Activated CD4-positive, alpha-beta T cell treated with anti-CD3 and anti-CD28 coated beads for 36 hours (primary cell): Measurements from ENCODE around the gene WDFY2. TPM values are rescaled to one million over a fixed set of nuclear protein-coding genes. Genes with fewer than 3 reads are reported as not detected.

ENCODE experiments used
- ATAC-seq: fragments of 200-7000 bp; cut with Tn5 transposase; one replicate; pipeline ENCODE4 v1.10.0; 2021; ENCODE audit warnings: mild to moderate bottlenecking, moderate library complexity
- CTCF ChIA-PET: fragments of 350-600 bp; sonication (Branson Sonifier 250); formaldehyde crosslinking; loops from one replicate; lab custom pipeline; 2021; ENCODE audit warnings: antibody characterized with exemption; lab: Charles Lee
- POLR2A ChIA-PET: fragments of 350-600 bp; sonication (Branson Sonifier 250); formaldehyde crosslinking; loops from one replicate; lab custom pipeline; 2021; ENCODE audit warnings: antibody characterized with exemption, inconsistent platforms; lab: Charles Lee
- DNase-seq: peaks from one replicate; pipeline ENCODE4 v3.0.0-alpha.2; 2020
- H3K27ac Mint-ChIP-seq: one replicate; pipeline ENCODE4 v1.8.0; 2021; ENCODE audit warnings: mixed read lengths
- H3K27me3 Mint-ChIP-seq: one replicate; pipeline ENCODE4 v1.8.0; 2021; ENCODE audit warnings: mixed read lengths
- H3K36me3 Mint-ChIP-seq: one replicate; pipeline ENCODE4 v1.8.0; 2021; ENCODE audit warnings: low read depth, mixed read lengths
- H3K4me1 Mint-ChIP-seq: one replicate; pipeline ENCODE4 v1.8.0; 2021; ENCODE audit warnings: mixed read lengths
- H3K4me3 Mint-ChIP-seq: one replicate; pipeline ENCODE4 v1.8.0; 2021; ENCODE audit warnings: mild to moderate bottlenecking, moderate library complexity, mixed read lengths
- H3K9me3 Mint-ChIP-seq: one replicate; pipeline ENCODE4 v1.8.0; 2021; ENCODE audit warnings: low read depth, mixed read lengths
- intact Hi-C, 2 experiments: fragments of 100-400 bp; cut with DNase I in 1 of 2; cut with micrococcal nuclease in 1 of 2; formaldehyde crosslinking; loops; one replicate each; pipeline versions ENCODE4 v1.14.2 to v1.15.1; 2022 to 2024; cut with DNase I, micrococcal nuclease
- total RNA-seq, 2 experiments: library from RNA; stranded (reverse); gene quantifications; one replicate each; pipeline ENCODE4 v1.2.3, GENCODE V29; 2021

The WDFY2 gene
- total RNA-seq, 2 experiments from 2014 or later: 7.4 to 9.5 TPM

DNA sequence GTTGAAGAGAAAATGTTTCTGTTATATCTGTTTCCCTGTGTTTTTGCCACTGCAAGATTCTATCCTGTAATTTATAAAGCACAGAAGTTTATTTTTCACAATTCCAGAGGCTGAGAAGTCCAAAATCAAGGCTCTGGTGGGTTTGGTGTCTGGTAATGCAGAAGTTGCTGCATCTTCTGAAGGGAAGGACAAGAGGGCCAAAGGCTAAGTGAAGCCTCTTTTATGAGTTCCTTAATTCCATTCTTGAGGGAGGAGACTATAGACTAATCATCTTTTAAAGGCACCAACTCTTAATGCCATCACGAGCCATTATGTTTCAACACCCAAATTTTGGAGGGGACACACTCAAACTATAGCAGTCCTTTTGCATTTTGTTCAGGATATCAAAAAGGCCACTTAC is 34.1 kb upstream of the WDFY2 start:
- no peaks in the 10 kb centered on the region for H3K36me3 Mint-ChIP-seq
- H3K27ac Mint-ChIP-seq: no peak overlapping the region
- CTCF ChIA-PET: interaction anchor here (1.2 kb wide), 1 partner anchor 260 kb away, joined by 3 read pairs; no protein-coding TSS in a partner anchor
- ATAC-seq (no peak), DNase-seq (no peak)
- intact Hi-C loops: no loop called here
- H3K4me1 Mint-ChIP-seq: peaks cover 7% of the 10 kb centered on the region
- H3K9me3 Mint-ChIP-seq: no peaks in the 10 kb centered on the region
- POLR2A ChIA-PET: no interaction called here
- H3K4me3 Mint-ChIP-seq: no peak overlapping the region
- no peaks in the 10 kb centered on the region for H3K27me3 Mint-ChIP-seq

- ChIA-PET POLR2A (no interaction called here), CTCF (interaction anchor here (0.6 to 0.8 kb wide), 2 partner anchors 43 to 321 kb away, joined by 4 read pairs; no protein-coding TSS in a partner anchor)
- no peak for ATAC-seq
Measured at GRCh38 chr13:51551416-51551815, 32.8 kb upstream of the WDFY2 start.

DNA sequence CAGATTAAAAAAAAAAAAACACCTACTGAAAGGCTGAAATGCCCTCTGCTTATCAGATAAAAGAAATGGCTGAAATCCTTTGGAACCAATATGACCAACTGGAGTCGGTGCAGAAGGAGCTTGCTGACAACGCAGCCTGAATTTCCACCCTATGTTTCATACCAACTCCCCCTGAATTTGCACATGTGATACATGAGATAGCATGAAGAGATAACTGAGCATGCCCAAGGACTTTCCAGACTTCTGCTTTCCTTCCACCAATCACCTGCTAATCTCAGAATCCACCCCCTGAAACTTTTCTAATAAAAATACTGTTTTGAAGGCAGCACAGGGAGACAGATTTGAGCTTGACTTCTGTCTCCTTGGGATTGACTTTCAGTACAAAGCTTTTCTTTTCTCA is 32.2 kb upstream of the WDFY2 start:
- H3K27me3 Mint-ChIP-seq: no peaks in the 10 kb centered on the region
- ATAC-seq (no peak), DNase-seq (no peak)
- H3K27ac Mint-ChIP-seq: no peak overlapping the region
- ChIA-PET CTCF (interaction anchor here (0.6 to 1.0 kb wide), 2 partner anchors 12 to 320 kb away, joined by 3 to 4 read pairs; no protein-coding TSS in a partner anchor), POLR2A (no interaction called here)
- no peaks in the 10 kb centered on the region for H3K36me3 Mint-ChIP-seq
- H3K4me1 Mint-ChIP-seq: peaks cover 7% of the 10 kb centered on the region
- H3K4me3 Mint-ChIP-seq: no peak overlapping the region
- H3K9me3 Mint-ChIP-seq: no peaks in the 10 kb centered on the region
- intact Hi-C loops: no loop called here

More at GRCh38 chr13:51551416-51551815, 32.8 kb upstream of the WDFY2 start:
- intact Hi-C loops: no loop called here
- Mint-ChIP-seq H3K36me3 (no peaks in the 10 kb centered on the region), H3K9me3 (no peaks in the 10 kb centered on the region), H3K27me3 (no peaks in the 10 kb centered on the region), H3K4me3 (no peak overlapping the region), H3K27ac (no peak overlapping the region), H3K4me1 (peaks cover 7% of the 10 kb centered on the region)
- DNase-seq: no peak

DNA sequence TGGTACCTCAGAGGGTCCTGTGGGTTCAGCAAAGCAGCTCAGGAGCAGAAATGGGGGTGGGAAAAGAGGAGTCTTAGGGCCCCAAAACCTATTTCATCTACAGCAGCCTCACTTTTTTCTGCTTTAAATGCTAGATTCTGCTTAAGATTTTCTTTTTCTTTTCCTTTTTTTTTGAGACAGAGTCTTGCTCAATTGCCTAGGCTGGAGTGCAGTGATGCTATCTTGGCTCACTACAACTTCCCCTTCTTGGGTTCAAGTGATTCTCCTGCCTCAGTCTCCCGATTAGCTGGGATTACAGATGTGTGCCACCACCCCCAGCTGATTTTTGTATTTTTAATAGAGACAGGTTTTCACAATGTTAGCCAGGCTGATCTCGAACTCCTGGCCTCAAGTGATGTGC is 30.7 kb upstream of the WDFY2 start:
- DNase-seq: no peak
- intact Hi-C loops: no loop called here
- H3K36me3 Mint-ChIP-seq: no peaks in the 10 kb centered on the region
- H3K27ac Mint-ChIP-seq: no peak overlapping the region
- H3K9me3 Mint-ChIP-seq: no peaks in the 10 kb centered on the region
- ChIA-PET CTCF (interaction anchor here (0.9 kb wide), 1 partner anchor 133 kb away, joined by 3 read pairs; no protein-coding TSS in a partner anchor), POLR2A (no interaction called here)
- no peak for ATAC-seq
- peaks cover 7% of the 10 kb centered on the region for H3K4me1 Mint-ChIP-seq
- no peak overlapping the region for H3K4me3 Mint-ChIP-seq
- no peaks in the 10 kb centered on the region for H3K27me3 Mint-ChIP-seq

- H3K27ac Mint-ChIP-seq: no peak overlapping the region
- H3K4me3 Mint-ChIP-seq: no peak overlapping the region
- DNase-seq (no peak), ATAC-seq (no peak)
- no peaks in the 10 kb centered on the region for H3K27me3 Mint-ChIP-seq
- peaks cover 8% of the 10 kb centered on the region for H3K4me1 Mint-ChIP-seq
- POLR2A ChIA-PET: no interaction called here
- H3K36me3 Mint-ChIP-seq: no peaks in the 10 kb centered on the region
- intact Hi-C loops: no loop called here
- CTCF ChIA-PET: no interaction called here
- no peaks in the 10 kb centered on the region for H3K9me3 Mint-ChIP-seq
Measured at GRCh38 chr13:51556740-51557139, 27.5 kb upstream of the WDFY2 start.

GRCh38 chr13:51557438-51557837 is 26.8 kb upstream of the WDFY2 start:
- ChIA-PET CTCF (no interaction called here), POLR2A (no interaction called here)
- DNase-seq (no peak), ATAC-seq (no peak)
- Mint-ChIP-seq H3K27me3 (no peaks in the 10 kb centered on the region), H3K4me1 (peaks cover 7% of the 10 kb centered on the region), H3K36me3 (no peaks in the 10 kb centered on the region), H3K9me3 (no peaks in the 10 kb centered on the region), H3K4me3 (no peak overlapping the region), H3K27ac (no peak overlapping the region)
- intact Hi-C loops: no loop called here

GRCh38 chr13:51557875-51558612 is 26.2 kb upstream of the WDFY2 start:
- CTCF ChIA-PET: no interaction called here
- Mint-ChIP-seq H3K27ac (no peak overlapping the region), H3K4me3 (no peak overlapping the region), H3K4me1 (peaks cover 8% of the 10 kb centered on the region), H3K27me3 (no peaks in the 10 kb centered on the region), H3K9me3 (no peaks in the 10 kb centered on the region), H3K36me3 (no peaks in the 10 kb centered on the region)
- ATAC-seq (peak; percentile 67), DNase-seq (no peak)
- POLR2A ChIA-PET: no interaction called here
- intact Hi-C loops: no loop called here

- Mint-ChIP-seq H3K4me3 (no peak overlapping the region), H3K4me1 (peaks cover 8% of the 10 kb centered on the region), H3K27ac (no peak overlapping the region), H3K36me3 (no peaks in the 10 kb centered on the region), H3K9me3 (no peaks in the 10 kb centered on the region), H3K27me3 (no peaks in the 10 kb centered on the region)
- CTCF ChIA-PET: no interaction called here
- intact Hi-C loops: no loop called here
- no peak for ATAC-seq
- no peak for DNase-seq
- POLR2A ChIA-PET: no interaction called here
Measured at GRCh38 chr13:51559946-51560735, 24.1 kb upstream of the WDFY2 start.

- Mint-ChIP-seq H3K9me3 (no peaks in the 10 kb centered on the region), H3K4me3 (no peak overlapping the region), H3K36me3 (no peaks in the 10 kb centered on the region), H3K27ac (no peak overlapping the region), H3K27me3 (no peaks in the 10 kb centered on the region), H3K4me1 (peaks cover 8% of the 10 kb centered on the region)
- ChIA-PET CTCF (no interaction called here), POLR2A (interaction anchor here (1.8 kb wide), 1 partner anchor 109 kb away, joined by 5 read pairs; the partner anchor contains the start of gene INTS6)
- intact Hi-C loops: no loop called here
- ATAC-seq: peak; percentile 67
- DNase-seq: peak; percentile 19
Measured at GRCh38 chr13:51562011-51562671, 22.1 kb upstream of the WDFY2 start.

DNA sequence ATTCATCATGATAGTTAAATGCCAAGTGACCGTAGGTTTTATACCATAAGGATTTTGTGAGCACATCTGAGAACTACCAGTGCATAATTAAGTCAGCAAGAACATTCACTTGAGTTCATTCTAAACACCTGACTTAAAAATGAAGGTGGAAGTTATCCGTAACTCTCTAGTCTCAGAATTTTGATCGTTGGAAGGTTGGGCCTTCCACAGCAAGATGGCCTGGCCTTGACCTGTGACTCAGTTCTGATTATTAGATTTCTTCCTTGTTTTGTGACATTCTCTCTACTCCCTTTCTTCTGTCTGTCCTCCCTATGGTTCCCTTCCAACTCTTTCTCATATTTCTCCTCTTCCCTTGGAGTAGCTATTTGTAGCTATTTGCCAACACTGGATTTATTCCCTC is 20.0 kb upstream of the WDFY2 start:
- Mint-ChIP-seq H3K4me1 (peaks cover 8% of the 10 kb centered on the region), H3K27me3 (no peaks in the 10 kb centered on the region), H3K4me3 (no peak overlapping the region), H3K36me3 (no peaks in the 10 kb centered on the region), H3K9me3 (no peaks in the 10 kb centered on the region), H3K27ac (no peak overlapping the region)
- POLR2A ChIA-PET: no interaction called here
- no peak for DNase-seq
- intact Hi-C loops: no loop called here
- ATAC-seq: no peak
- CTCF ChIA-PET: no interaction called here

- Mint-ChIP-seq H3K4me3 (no peak overlapping the region), H3K27me3 (no peaks in the 10 kb centered on the region), H3K4me1 (peaks cover 8% of the 10 kb centered on the region), H3K36me3 (no peaks in the 10 kb centered on the region), H3K9me3 (no peaks in the 10 kb centered on the region), H3K27ac (no peak overlapping the region)
- ChIA-PET CTCF (no interaction called here), POLR2A (no interaction called here)
- intact Hi-C loops: no loop called here
- ATAC-seq (no peak), DNase-seq (no peak)
Measured at GRCh38 chr13:51564671-51565070, 19.6 kb upstream of the WDFY2 start.
